GM12872 (cell line): ENCODE results near the gene REXO5.

Experiments
- TF ChIP-seq, protein P1 (sequence below): IDR thresholded peaks from 3 replicates; pipeline ENCODE4 v1.5.1; 2011; ENCODE audit warnings: low read depth, mild to moderate bottlenecking, low read length, moderate library complexity; ENCODE audit not compliant: insufficient read depth

REXO5 gene

DNA sequence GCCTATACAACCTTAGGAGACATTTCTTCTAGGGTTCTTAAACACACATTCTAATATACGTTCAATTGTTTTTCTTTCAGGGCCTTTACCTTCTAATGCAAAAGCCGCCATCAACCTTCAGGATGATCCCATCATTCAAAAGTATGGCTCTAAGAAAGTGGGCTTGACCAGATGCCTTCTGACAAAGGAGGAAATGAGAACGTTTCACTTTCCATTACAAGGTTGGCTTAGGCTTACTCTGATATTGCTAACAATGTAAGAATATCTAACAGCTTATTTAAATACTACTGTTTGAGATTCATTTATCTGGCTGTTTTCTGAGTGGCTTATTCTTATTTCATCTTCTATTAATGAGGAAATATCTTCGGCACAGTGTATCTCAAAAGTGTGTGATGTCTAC is 15.4 kb downstream of the REXO5 start:
- TF ChIP-seq, protein P1, sequence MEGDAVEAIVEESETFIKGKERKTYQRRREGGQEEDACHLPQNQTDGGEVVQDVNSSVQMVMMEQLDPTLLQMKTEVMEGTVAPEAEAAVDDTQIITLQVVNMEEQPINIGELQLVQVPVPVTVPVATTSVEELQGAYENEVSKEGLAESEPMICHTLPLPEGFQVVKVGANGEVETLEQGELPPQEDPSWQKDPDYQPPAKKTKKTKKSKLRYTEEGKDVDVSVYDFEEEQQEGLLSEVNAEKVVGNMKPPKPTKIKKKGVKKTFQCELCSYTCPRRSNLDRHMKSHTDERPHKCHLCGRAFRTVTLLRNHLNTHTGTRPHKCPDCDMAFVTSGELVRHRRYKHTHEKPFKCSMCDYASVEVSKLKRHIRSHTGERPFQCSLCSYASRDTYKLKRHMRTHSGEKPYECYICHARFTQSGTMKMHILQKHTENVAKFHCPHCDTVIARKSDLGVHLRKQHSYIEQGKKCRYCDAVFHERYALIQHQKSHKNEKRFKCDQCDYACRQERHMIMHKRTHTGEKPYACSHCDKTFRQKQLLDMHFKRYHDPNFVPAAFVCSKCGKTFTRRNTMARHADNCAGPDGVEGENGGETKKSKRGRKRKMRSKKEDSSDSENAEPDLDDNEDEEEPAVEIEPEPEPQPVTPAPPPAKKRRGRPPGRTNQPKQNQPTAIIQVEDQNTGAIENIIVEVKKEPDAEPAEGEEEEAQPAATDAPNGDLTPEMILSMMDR = no peak

DNA sequence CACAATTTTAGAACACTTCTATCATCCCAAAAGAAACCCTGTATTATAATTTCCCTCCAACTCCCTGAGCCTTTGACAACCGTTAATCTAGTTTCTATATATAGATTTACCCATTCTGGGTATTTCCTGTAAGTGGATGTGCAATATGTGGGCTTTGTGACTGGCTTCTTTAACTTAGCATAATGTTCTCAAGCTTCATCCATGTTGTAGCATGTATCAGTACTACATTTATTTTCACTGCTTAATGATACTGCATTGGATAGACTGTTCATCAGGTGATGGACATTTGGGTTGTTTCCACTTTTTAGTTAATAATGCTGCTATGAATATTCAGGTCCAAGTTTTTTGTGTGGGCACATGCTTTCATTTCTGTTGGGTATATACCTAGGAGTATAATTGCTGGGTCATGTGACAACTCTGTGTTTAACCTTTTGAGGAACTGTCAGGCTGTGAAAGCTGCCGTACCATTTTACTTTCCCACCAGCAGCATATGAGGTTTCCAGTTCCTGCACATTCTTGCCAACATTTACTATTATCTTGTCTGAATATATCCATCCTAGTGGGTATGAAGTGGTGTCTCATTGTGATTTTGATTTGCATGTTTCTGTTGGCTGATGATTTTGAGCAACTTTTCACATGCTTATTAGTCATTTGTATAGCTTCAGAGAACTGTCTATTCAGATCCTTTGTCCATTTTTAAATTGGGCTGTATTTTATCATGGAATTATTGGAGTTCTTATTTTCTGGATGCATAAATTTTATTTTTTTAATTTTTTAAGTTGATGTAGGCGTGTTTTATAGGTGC is 16.4 kb downstream of the REXO5 start:
- TF ChIP-seq, protein P1 = no peak

DNA sequence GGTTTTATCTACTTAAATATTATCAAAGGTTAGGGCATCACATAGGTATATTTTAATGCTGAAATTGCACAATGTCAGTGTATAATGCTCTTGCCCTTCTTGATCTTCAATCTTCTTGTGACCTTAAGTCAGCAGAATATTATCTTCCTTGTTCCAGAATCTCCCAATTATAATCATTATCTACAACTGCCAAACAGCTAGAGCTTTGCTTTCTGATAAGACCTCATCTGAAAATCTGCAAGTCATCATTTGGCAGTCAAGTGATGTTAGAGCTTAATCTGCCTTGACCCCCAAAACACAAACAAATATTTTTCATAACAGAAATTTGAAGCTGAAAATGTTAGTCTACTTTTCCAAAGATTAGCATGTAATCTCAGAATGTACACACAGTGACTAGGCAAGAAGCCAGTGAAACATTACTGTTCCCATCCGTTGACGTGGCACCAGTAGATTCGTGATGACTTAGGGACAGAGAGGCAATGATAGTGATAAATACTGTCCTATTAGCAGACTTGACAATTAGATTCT is 19.8 kb downstream of the REXO5 start:
- TF ChIP-seq, protein P1 = no peak

DNA sequence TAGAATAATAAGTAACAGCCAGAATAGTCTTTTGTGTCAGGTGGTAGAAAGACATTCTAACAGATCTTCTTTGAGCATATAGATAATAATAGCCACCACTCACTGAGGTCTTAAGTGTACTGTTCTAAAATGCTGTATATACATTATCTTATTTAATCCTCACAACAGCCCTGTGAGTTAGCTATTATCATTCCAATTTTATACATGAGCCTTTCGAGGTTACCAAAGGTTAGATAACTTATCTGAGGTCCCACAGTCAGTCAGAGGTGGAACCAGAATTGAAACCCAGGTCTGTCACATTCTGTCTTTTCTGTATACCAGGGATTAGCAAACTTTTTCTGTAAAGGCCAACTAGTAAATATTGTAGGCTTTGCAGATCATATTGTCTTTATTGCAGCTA is 23.2 kb downstream of the REXO5 start:
- TF ChIP-seq, protein P1 = no peak

DNA sequence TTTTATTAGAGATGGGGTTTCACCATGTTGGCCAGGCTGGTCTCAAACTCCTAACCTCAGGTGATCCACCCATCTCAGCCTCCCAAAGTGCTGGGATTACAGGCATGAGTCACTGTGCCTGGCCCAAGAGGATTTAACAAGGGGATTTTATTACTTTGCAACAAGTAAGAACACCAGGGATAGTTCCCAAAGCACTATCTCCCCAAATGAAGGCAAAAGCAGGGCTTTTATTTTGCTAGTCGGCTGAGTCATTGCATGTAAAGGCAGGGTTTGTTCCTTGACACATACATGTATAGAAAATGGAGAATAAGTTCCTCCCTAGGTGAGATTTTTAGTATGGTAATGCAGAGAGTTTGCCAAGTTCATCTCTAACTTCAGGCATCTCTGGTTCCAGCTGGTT is 24.0 kb downstream of the REXO5 start:
- TF ChIP-seq, protein P1 = no peak

DNA sequence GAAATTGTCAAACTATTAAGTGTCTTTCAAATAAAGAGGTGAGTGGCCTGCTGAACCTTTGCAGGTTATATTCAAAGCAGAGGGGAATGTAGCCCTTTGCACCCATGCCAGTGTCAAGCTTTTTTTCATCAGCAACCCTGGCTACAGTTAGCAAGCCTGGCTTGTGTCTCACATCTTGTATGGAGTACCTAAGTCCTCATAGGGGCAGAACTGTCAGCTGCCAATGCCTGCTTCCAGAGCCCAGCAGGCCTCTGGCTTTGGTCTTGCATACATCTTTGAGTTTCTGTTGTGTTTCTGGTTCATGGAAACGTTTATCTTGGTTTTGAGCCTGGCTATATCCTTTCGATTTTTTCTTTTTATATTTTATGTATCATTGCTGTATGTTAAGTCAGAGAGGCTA is 26.8 kb downstream of the REXO5 start:
- TF ChIP-seq, protein P1 = no peak

DNA sequence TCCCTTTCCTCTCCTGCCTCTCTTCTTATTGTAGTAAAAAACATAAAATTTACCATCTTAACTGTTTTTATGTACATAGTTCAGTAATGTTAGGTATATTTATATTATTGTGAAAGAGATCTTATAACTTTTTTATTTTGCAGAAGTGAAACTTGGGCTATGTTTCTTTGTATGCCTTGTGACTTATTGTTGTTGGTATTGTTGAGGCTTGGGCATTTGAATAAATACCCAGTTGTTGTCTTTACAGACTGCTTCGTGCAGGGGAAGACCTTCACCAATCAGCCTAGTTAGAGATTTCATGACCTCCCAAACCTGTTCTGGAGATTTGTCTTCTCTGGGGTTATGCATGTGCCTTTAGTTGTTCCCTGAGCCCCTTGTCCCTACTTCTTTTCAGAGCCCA is 31.9 kb downstream of the REXO5 start:
- TF ChIP-seq, protein P1 = no peak
